SKM-1 treated with dmso at 0.1 percent for 144 hours (cell line): ENCODE measurements around the gene CAPRIN1.
"Not testable (repeated sequence)": the region's sequence is repeated elsewhere in the genome, so short reads cannot be mapped to it uniquely, and the experiment has no call there.

Experiments used
- DNase-seq: peaks from one replicate; lab custom pipeline; 2025; ENCODE audit not compliant: unreplicated experiment; lab: John Stamatoyannopoulos, UW

The CAPRIN1 gene

DNA sequence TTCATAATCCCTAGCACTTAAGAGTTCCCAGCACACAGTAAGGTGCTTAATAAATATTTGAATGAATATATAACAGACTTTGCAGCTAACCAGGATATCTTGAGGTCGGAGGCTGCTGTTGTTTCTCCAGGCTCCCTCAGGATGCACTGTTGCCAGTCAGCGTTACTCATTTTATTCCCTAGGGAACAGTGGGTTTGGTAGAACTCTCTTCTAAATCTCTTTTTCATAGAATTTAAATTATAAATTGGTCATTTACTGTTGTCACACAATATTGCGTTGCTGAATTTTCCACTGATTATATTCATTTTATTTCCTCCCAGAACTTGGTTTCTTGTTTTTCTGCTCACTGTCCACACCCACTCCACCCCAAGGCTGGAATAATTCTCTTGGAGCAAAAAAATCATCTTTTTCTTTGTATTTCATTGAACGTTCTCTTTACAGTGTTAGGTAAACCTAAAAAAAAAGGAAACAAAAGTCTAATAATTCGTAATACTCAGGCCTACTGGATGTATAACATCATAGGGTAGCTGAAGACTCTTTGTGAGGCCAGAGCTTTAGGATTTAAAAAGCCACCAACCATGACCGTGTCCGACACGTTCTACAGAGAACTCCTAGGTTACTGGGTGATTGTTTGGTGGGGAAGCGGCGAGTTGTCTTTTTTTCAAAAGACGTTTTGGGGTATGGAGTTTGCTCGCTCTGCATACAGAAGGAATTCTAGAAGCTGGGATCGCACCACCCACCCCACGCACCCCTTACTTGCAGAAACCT, 766 bp upstream of the CAPRIN1 start:
- DNase-seq = peak; percentile 65

DNA sequence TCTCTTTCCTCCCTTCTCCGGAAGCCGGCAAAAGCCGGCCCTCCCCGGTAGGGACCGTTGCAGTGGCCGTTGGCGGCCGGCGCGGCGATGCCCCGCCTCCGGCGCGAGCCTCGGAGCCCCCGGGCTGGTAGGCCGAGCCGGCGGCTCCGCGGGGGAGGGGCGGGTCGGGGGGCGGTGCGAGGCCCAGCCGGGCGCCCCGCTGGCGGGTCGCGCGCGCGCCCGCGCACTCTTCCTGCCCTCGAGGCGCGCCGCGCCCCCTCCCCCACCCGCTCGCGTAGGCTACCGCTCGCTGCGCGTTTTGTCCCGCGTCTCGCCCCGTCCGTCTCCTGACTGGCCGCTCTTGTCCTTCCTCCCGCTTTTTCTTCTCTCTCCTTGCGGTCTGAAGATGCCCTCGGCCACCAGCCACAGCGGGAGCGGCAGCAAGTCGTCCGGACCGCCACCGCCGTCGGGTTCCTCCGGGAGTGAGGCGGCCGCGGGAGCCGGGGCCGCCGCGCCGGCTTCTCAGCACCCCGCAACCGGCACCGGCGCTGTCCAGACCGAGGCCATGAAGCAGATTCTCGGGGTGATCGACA, 591 bp downstream of the CAPRIN1 start:
- peak; percentile 77 for DNase-seq

DNA sequence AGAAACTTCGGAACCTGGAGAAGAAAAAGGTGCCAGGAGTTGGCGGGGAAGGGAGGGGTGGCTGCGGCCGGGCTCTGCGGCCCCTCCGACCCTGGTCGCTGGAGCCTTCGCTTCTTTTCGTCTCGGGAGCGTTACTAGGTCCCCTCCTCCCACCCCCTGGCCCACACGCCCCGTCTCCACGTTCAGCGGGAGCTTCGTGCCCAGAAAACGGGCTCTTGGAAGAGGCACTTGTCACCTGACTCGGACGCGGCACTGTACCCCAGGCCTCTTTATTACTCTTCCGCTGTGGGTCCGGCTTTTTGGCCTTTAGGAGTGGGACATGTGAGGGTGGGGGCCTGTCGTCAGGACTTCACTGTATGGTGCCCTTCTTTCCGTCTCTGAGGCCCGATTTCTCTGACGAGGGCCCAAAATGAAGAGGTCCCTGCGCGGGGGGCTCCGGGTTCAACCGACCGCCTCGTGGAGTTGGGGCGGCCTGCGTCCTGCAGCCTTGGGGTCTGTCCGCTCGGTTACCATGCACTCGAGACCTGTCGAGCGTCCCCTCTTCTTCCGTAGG, 1.2 kb downstream of the CAPRIN1 start:
- DNase-seq = no peak

DNA sequence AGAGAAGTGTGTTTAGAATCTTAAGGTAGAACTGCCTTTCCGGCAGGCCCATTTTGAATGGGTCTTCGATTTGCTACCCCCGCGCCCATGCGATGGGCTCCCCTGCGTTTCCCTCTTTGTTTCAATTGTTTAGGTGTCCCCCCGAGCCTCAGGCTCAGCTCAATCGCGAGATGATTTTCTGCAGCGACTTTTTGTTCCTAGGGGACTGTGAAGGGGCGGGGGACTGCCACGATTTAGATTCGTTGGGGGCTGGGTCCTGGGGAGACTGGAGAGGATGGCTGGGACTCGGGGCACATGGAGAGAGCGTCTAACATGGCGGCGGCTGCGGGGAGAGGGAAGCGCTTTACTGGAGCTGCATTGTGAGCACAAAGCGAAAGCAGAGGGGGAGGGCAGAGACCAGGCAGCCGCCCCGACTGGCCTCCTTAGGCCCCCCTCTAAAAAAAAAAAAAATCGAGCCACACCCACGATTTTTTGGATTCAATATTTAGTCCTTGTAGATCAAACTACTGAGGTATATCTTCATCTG, 1.7 kb downstream of the CAPRIN1 start:
- peak; percentile 41 for DNase-seq

DNA sequence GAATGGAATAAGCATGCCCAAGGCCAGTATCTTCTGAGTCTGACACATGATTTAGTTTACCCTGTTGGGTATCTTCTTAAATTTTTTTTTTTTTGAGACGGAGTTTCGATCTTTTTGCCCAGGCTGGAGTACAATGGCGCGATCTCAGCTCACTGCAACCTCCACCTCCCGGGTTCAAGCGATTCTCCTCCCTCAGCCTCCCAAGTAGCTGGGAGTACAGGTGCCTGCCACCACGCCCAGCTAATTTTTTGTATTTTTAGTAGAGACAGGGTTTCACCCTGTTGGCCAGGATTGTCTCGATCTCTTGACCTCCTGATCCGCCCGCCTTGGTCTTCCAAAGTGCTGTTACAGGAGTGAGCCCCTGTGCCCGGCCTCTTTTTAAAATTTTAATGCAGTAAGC, 2.8 kb downstream of the CAPRIN1 start:
- not testable (repeated sequence) for DNase-seq

DNA sequence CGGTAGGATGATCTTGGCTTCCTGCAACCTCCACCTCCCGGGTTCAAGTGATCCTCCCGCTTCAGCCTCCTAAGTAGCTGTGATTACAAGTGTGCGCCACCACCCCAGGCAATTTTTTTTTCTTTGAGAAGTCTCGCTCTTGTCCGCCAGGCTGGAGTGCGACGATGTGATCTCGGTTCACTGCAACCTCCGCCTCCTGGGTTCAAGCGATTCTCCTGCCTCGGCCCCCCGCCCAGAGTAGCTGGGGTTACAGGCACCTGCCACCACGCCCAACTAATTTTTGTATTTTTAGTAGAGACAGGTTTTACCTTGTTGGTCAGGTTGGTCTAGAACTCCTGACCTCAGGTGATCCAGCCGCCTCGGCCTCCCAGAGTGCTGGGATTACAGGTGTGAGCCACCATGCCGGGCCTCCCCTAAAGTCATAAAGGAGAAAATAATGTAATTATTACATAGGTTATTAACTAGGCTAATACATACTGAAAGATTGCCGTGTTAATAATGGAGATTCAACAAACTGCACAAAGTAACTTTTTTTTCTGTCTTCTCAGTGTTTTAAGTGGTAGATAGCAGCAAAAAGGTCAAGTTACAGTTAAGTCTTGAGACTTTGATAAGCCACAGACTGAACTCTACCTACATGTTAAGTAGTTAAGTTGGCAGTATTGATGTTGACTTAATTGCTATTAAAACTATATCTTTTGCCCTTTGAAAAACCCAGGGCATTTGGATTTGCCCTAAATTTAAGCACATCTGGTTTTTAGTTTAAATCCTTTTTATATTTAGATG, 3.9 kb downstream of the CAPRIN1 start:
- no peak for DNase-seq

DNA sequence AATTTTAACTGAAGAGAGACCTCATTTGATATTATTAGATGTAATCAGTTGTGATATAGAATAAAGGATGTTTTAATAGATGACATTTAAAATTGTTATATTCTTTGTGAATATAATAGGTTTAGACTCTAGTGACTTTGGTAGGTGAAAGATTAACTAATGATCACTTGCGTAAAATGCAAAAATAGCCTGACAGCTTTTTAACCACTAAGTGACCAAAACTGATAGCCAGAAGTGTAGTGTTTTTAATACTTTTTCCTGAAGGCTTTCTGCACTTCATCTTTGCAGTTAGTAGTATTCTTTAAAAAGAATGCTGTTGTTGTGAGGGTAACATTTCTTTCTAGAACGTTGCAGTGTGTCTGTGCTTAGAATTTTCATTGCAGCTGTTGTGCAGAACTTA, 5.1 kb downstream of the CAPRIN1 start:
- DNase-seq = no peak

DNA sequence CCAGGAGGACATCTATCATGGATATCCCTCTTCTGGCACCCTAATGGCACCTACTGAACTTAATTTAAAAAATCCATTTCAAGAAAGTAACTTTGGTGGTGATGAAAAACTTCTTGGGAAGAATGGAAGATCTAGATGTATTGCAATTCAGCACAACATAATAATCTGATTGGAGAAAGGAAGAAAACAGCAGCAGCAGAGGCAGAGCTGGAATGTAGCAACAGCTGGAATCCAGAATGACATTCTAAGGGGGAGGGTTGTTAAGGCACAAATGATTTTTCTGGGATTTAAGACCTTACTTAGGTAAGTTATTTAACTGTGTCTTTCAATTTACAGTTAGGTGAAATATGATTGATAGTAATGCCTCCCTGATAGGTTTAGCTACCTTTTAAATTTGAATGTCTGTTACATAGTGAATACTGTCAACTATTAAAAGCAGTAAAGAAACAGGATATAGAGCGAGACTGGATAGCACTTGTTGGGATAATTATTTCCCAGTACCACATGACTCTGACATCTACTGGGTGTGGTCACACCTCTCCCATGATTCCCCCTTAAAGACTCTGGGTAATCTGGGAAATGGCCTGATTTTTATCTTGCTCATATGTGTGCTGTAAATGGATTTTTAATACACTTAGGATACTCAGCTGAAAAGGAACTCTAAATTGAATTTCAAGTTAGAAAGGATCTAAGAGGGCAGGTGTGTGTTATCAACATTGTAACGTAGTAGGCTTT, 11.7 kb downstream of the CAPRIN1 start:
- no peak for DNase-seq

DNA sequence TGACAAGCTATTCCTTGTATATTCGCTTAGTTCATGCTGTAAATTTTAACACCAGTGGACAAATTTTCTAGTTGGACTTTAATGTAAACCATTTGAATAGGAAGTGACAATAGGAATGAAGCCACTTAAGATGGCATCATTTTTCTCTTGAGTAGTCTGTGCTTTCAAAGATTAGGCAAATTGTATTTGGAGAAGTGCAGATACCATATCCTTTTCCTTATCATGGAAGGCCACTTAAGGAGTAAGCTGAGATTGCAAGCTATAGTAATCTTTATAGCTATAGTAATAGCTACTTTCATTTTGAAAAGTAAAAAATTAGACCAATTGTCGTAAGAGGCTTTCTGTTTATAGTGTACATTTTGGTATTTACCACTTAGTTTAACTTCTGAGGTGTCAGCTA, 12.8 kb downstream of the CAPRIN1 start:
- DNase-seq = no peak

DNA sequence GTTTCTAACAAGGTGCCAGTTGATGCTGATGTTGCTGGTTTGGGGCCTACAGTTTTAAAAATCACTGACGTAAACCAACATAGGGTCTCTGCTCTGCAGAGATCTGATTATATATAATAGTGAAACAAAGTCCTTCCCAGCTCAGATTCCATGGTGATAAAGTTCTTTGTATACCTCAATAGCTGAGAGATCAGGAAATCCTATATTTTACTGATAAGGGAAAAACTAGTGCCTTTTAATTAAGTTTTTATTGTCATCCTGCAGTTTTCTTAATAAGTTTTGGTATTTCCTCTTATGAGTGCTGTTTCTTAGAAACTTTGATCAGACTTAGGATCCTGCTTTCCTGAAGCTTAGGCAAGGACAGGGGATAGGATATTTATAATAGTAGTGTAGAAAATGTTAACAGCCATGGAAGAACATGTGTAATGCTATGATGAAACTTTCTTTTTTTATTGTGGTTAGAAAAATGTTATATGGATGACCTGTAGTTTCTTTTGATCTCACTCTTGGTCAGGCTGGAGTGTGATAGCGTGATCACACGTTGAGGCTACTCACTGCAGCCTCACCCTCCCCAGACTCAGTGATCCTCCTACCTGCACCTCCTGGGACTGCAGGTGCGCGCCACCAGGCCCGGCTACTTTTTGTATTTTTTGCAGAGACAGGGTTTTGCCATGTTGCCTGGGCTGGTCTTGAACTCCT, 14.1 kb downstream of the CAPRIN1 start:
- DNase-seq = no peak

DNA sequence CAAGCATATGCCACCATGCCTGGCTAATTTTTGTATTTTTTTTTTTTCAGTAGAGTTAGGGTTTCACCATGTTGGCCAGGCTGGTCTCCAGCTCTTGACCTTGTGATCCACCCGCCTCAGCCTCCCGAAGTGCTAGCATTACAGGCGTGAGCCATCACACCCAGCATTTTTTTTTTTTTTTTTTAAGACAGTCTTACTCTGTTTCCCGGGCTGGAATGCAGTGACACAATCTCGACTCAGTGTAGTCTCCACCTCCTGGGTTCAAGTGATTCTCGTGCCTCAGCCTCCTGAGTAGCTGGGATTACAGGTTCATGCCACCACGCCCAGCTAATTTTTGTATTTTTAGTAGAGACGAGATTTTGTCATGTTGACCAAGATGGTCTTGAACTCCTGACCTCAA, 15.2 kb downstream of the CAPRIN1 start:
- not testable (repeated sequence) for DNase-seq

DNA sequence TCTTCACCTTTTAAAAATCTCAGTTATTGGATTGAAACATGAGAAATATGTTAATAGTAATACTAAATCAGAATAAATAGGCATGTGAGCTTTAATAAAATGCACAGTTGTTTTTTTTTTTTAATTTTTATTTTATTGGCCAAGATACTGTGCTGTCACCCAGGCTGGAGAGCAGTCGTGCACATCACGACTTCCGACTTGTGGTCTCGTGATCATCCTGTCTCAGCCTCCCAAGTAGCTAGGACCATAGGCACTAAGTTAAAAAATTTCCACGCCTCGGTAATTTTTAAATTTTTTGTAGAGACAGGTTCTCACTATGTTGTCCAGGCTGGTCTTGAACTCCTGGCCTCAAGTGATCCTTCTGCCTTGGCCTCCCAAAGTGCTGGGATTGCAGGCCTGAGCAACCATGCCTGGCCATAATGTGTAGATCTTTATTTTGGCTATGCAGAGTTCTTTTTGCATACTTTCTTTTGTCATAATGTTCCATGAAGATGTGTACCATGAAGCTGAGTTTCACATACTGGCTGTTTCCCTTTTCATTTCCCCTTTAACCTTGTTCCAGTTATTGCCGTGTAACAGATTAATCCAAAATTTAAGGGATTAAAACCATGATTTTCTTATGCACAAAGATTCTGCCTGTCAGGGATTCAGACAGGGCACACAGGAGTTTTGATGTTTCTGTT, 16.0 kb downstream of the CAPRIN1 start:
- DNase-seq = no peak

DNA sequence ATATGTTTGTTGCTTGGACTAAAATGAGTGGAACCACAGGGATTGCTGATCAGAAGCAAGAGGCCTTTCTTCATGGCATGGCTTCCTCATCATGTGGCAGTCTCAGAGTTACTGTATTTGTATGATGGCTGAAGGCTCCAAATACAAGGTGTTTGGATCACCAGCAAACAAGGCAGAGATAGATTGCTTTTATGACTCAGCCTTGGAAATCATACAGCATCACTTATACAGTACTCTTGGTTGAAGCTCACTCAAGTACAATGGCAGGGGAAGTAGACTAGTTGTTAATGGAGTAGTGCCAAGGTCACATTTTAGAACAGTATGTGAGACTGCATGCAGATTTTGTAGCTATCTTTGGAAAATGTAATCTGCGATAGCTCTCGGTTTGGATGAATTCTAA, 16.6 kb downstream of the CAPRIN1 start:
- no peak for DNase-seq

DNA sequence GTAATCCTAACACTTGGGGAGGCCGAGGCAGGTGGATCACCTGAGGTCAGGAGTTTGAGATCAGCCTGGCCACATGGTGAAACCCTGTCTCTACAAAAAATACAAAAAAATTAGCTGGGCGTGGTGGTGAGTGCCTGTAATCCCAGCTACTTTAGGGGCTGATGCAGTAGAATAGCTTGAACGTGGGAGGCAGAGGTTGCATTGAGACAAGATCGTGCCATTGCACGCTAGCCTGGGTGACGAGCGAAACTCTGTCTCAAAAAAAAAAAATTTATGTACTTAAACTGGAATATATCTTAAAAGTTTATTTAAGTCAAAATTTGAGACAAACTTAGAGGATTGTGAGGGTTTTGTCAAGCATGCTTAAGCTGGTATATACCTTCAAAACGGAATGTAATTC, 19.8 kb downstream of the CAPRIN1 start:
- not testable (repeated sequence) for DNase-seq

DNA sequence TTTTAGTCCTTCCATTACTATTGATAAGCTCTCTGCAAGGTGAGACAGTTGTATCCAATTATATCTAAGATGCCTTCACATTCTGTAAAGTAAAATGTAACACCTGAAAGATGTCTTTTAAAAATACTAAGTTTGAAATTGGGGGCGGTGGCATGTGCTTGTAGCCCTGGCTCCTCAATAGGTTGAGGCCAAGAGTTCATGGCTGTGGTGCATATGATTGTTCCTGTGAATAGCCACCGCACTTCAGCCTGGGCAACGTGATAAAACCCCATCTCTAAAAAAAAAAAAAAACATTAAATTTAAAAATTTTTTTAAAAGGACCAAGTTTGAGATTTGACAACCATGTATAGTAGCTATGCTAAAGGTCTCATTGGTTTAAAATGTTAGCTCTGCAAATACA, 20.5 kb downstream of the CAPRIN1 start:
- DNase-seq = no peak

DNA sequence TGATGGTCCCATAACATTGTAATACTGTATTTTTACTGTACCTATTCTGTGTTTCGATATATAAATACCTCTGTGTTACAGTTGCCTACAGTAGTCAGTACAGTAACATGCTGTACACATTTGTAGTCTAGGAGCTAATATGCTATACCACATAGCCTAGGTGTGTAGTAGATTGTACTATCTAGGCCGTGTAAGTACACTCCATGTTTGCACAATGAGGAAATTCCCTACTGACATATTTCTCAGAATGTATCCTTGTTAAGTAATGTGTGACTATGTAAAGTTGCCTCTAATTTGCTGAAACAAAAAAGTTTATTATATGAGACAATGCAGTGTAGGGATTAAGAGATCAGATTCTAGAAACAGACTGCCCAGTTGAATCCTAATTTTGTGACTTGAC, 21.3 kb downstream of the CAPRIN1 start:
- DNase-seq = no peak

DNA sequence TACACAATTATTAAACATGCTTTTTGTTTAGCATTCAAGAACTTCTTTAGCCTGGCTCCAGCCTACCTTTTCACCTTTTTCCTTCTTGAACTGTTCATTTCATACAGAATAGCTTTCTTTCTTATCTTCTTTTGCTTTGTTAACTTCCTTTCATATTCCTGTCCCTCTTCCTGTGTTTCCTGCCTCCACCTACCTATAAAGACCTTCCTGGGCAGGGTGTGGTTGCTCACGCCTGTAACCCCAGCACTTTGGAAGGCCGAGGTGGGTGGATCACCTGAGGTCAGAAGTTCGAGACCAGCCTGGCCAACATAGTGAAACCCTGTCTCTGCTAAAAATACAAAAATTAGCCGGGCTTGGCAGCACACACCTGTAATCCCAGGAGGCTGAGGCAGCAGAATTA, 22.9 kb downstream of the CAPRIN1 start:
- DNase-seq = no peak

DNA sequence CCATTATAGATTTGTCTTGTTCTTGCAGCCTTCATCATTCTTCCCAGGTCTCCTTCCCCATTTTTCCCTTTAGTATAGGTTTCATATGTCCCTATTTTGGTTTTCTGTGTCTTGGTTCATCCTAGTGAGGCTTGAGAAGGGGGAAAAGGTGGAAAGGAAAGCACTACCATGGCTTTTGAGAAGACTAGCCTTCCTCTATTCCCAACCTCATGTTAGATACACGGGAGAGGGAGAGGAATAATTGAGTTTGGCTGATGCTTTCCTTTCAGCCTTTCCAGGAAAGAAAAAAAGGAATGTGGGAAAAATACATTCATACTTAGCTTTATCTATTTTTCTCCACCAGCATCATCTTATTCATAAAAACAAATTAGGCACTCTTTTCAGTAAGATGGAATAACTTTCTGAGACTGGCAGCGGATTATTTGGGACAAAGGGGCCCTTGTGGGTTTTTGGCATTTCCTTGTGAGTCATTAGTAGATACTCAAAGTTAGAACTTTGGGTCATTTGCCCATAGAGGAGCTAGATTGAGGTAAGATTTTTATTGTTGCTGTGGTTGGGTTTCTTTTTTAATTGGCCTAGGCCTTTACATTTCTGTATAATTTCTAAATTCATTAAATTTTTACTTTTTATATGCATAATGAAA, 23.8 kb downstream of the CAPRIN1 start:
- DNase-seq = no peak

DNA sequence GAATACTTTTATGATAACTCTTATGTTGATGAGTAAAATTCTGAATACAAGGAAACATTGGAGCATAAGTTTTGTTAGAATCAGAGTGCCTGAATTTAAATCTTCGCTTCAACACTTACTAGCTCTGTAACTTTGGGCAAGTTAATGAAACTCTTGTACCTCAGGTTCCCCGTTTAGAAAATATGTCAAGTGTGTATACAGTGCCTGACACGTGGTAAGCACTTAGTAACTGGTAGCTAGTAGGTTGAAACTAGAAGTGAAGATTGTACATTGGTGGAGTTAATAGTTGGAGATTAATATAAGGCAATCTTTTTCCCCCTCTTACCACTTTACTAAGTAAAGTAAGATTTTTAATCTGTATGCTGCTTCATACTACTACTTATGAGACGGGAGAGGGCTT, 29.1 kb downstream of the CAPRIN1 start:
- no peak for DNase-seq
